ENCODE measurements around the gene KRT38.

GRCh38 chr17:41486316-41486715 lies 45.5 kb upstream of the KRT38 start:
- TF ChIP-seq CTCF (IDR thresholded peaks at IDR 0.05) (no peak), NR2C2 (CRISPR knock-in tag; IDR thresholded peaks at IDR 0.05) (no peak), ZNF416 (CRISPR knock-in tag; IDR thresholded peaks at IDR 0.05) (no peak), E2F5 (CRISPR knock-in tag; IDR thresholded peaks at IDR 0.05) (no peak), ZNF232 (CRISPR knock-in tag; IDR thresholded peaks at IDR 0.05) (no peak), ZNF121 (CRISPR knock-in tag; IDR thresholded peaks at IDR 0.05) (no peak), PRDM15 (CRISPR knock-in tag; IDR thresholded peaks at IDR 0.05) (no peak)

Data from WTC11 (cell line).